GM23338 (cell line): ENCODE data around the gene STIP1.

Experiments used
- POLR2AphosphoS5 ChIP-seq: IDR thresholded peaks from 2 replicates; pipeline ENCODE4 v1.6.1; 2016; ENCODE audit warnings: antibody characterized with exemption, low read depth
- TF ChIP-seq, protein P1 (sequence below), 2 experiments: fragments of 200-600 bp in 1 of 2; sonication (generic) in 1 of 2; conservative IDR thresholded peaks; 2 replicates each; pipeline versions ENCODE4 v1.5.1 to v1.6.1; 2016 to 2017; ENCODE audit warnings: antibody characterized with exemption in 2 of 2, low read depth in 2 of 2, mild to moderate bottlenecking in 2 of 2, moderate library complexity in 1 of 2
- TF ChIP-seq, protein P2 (sequence below): IDR thresholded peaks from one replicate; pipeline ENCODE4 v1.6.1; 2018; ENCODE audit warnings: antibody characterized with exemption; ENCODE audit not compliant: unreplicated experiment

DNA sequence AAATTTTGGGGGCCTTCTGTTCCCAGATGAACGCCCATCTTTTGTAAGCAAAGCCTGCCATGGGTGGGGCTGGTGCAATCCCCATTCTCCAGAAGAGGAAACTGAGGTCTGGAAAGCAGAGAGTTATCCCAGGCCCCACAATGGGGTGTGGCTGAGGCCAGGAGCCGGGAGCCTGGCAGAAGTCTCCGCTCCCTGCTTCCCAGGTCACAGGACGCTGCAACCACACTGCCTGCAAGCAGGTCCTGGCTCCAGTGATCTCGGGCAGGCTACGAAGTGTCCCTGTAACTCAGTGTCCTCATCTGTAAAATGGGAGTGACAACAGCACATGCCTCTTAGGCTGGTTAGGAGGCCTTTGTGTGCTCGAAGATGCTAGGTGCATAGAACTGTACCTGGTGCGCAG lies 67.1 kb downstream of the STIP1 start:
- TF ChIP-seq, protein P1, sequence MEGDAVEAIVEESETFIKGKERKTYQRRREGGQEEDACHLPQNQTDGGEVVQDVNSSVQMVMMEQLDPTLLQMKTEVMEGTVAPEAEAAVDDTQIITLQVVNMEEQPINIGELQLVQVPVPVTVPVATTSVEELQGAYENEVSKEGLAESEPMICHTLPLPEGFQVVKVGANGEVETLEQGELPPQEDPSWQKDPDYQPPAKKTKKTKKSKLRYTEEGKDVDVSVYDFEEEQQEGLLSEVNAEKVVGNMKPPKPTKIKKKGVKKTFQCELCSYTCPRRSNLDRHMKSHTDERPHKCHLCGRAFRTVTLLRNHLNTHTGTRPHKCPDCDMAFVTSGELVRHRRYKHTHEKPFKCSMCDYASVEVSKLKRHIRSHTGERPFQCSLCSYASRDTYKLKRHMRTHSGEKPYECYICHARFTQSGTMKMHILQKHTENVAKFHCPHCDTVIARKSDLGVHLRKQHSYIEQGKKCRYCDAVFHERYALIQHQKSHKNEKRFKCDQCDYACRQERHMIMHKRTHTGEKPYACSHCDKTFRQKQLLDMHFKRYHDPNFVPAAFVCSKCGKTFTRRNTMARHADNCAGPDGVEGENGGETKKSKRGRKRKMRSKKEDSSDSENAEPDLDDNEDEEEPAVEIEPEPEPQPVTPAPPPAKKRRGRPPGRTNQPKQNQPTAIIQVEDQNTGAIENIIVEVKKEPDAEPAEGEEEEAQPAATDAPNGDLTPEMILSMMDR (conservative IDR thresholded peaks at IDR 0.05; ENCODE audit: low read depth in 2 of 2), result no peak
- TF ChIP-seq, protein P2, sequence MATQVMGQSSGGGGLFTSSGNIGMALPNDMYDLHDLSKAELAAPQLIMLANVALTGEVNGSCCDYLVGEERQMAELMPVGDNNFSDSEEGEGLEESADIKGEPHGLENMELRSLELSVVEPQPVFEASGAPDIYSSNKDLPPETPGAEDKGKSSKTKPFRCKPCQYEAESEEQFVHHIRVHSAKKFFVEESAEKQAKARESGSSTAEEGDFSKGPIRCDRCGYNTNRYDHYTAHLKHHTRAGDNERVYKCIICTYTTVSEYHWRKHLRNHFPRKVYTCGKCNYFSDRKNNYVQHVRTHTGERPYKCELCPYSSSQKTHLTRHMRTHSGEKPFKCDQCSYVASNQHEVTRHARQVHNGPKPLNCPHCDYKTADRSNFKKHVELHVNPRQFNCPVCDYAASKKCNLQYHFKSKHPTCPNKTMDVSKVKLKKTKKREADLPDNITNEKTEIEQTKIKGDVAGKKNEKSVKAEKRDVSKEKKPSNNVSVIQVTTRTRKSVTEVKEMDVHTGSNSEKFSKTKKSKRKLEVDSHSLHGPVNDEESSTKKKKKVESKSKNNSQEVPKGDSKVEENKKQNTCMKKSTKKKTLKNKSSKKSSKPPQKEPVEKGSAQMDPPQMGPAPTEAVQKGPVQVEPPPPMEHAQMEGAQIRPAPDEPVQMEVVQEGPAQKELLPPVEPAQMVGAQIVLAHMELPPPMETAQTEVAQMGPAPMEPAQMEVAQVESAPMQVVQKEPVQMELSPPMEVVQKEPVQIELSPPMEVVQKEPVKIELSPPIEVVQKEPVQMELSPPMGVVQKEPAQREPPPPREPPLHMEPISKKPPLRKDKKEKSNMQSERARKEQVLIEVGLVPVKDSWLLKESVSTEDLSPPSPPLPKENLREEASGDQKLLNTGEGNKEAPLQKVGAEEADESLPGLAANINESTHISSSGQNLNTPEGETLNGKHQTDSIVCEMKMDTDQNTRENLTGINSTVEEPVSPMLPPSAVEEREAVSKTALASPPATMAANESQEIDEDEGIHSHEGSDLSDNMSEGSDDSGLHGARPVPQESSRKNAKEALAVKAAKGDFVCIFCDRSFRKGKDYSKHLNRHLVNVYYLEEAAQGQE, result no peak
- TF ChIP-seq POLR2AphosphoS5, result no peak
